ENCODE measurements around the gene CD74.
"Not testable (repeated sequence)": the region's sequence is repeated elsewhere in the genome, so short reads cannot be mapped to it uniquely, and the experiment has no call there.

Gene CD74

DNA sequence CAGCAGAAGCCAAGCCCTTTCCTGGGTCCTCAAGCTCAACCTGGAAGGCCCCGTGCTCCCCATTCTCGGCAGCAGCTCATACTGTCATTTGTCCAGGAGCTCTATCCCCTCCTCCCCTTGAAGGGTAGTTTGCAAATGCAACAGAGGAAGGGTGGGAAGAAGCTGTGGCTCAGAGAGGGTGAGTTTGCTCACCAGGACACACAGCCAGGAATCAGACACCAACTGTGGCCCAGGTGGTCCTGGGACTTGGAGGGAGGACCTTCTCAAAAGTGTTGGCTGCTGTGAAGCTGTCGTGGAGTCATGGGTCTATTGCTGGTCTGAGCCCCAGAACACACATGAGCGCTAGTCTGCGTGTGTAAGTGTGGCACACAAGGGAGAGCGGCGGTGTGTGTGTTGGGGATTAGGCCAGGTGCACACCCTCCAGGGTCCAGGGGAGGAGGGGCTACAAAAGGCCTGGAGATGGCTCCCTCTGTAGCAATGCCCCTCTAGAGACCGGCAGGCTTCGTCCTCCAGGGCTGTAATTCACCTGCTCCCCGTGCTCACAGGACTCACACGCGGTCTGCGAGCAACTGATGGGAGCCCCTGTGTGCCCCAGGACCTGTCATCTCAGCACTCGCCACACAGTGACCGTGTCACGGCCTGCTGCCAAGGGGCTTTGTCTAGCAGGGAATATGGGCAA, 45.0 kb upstream of the CD74 start:
- H3K27ac ChIP-seq: no peak overlapping the region
- DNase-seq: no peak
- H3K4me3 ChIP-seq (ENCODE audit: low read depth, low read length): no peak overlapping the region
- in situ Hi-C loops (cut with HindIII; ENCODE audit: low pct_ligation_motif_present, low sequenced_read_pairs): no loop called here
- no peaks in the 10 kb centered on the region for H3K36me3 ChIP-seq (replicated peaks)
- no peaks in the 10 kb centered on the region for H3K27me3 ChIP-seq (replicated peaks)
- TF ChIP-seq, protein P1, sequence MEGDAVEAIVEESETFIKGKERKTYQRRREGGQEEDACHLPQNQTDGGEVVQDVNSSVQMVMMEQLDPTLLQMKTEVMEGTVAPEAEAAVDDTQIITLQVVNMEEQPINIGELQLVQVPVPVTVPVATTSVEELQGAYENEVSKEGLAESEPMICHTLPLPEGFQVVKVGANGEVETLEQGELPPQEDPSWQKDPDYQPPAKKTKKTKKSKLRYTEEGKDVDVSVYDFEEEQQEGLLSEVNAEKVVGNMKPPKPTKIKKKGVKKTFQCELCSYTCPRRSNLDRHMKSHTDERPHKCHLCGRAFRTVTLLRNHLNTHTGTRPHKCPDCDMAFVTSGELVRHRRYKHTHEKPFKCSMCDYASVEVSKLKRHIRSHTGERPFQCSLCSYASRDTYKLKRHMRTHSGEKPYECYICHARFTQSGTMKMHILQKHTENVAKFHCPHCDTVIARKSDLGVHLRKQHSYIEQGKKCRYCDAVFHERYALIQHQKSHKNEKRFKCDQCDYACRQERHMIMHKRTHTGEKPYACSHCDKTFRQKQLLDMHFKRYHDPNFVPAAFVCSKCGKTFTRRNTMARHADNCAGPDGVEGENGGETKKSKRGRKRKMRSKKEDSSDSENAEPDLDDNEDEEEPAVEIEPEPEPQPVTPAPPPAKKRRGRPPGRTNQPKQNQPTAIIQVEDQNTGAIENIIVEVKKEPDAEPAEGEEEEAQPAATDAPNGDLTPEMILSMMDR (IDR thresholded peaks at IDR 0.05; ENCODE audit: low read depth, low read length, missing control alignments): no peak

DNA sequence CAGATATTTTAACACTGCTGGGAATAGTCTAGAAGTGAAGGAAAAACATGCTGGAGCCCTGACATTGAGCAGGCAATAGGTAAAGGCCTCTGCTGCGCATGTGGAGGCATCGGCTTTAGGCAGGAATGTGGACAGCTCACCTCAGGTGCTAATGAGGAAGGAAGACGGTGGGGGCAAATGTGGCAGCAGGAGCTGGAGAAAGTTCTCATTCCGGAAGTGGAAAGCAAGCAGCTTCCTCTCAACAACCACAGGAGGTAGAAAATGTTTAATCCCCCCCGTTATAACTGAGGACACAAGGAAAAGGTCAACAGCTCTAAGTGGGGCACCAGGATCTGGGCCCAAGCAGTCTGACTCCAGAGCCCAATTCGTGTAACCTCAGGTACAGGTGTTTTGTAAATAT, 44.4 kb upstream of the CD74 start:
- TF ChIP-seq, protein P1 (IDR thresholded peaks at IDR 0.05; ENCODE audit: low read depth, low read length, missing control alignments): no peak
- no peak for DNase-seq
- no peak overlapping the region for H3K4me3 ChIP-seq (ENCODE audit: low read depth, low read length)
- no peak overlapping the region for H3K27ac ChIP-seq
- H3K27me3 ChIP-seq (replicated peaks): no peaks in the 10 kb centered on the region
- H3K36me3 ChIP-seq (replicated peaks): no peaks in the 10 kb centered on the region
- in situ Hi-C loops (cut with HindIII; ENCODE audit: low pct_ligation_motif_present, low sequenced_read_pairs): no loop called here

DNA sequence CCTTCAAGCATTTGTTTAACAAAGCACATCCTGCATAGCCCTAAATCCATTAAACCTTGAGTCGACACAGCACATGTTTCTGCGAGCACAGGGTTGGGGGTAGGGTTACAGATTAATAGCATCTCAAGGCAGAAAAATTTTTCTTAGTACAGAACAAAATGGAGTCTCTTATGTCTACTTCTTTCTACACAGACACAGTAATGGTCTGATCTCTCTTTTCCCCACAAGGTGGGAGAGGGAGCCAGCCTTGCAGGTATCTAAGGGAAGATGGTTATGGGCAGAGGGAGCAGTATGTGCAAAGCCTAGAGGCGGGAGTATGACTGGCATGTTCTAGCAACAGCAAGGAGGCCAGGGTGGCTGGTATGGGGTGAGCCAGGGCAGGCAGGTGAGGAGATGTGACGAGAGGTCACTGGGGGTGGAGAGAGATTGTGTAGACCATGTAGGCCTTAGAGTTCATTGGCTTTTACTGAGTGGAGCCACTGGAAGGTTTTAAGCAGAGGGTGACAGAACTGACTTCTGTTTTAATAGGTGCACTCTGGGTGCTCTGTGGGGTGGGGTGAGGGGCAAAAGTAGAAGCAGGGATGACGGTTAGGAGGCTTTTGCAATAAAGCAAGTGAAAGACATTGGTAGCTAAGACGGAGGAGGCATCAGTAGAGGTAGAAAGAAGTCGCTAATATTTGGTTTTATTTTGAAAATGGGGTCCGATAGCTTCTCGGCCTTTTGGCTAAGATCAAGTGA, 42.0 kb upstream of the CD74 start:
- in situ Hi-C loops (cut with HindIII; ENCODE audit: low pct_ligation_motif_present, low sequenced_read_pairs): no loop called here
- TF ChIP-seq, protein P1 (IDR thresholded peaks at IDR 0.05; ENCODE audit: low read depth, low read length, missing control alignments): no peak
- Histone ChIP-seq H3K4me3 (ENCODE audit: low read depth, low read length) (no peak overlapping the region), H3K27me3 (replicated peaks) (no peaks in the 10 kb centered on the region), H3K36me3 (replicated peaks) (no peaks in the 10 kb centered on the region), H3K27ac (no peak overlapping the region)
- DNase-seq: no peak

DNA sequence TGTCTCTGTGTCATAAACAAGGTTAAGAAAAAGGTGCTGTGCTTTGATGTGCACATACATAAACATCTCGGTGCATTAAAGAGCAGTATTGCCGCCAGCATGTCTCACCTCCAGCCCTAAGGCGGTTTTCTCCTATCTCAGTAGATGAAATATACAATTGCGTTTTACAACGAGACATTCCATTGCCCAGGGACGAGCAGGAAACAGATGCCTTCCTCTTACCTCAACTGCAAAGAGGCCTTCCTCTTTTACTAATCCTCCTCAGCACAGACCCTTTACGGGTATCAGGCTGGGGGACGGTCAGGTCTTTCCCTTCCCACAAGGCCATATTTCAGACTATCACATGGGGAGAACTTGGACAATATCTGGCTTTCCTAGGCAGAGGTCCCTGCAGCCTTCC, 41.3 kb upstream of the CD74 start:
- H3K27ac ChIP-seq; DNase-seq; H3K27me3 ChIP-seq (replicated peaks); H3K36me3 ChIP-seq (replicated peaks); H3K4me3 ChIP-seq (ENCODE audit: low read depth, low read length); in situ Hi-C loops (cut with HindIII; ENCODE audit: low pct_ligation_motif_present, low sequenced_read_pairs): not testable (repeated sequence)

DNA sequence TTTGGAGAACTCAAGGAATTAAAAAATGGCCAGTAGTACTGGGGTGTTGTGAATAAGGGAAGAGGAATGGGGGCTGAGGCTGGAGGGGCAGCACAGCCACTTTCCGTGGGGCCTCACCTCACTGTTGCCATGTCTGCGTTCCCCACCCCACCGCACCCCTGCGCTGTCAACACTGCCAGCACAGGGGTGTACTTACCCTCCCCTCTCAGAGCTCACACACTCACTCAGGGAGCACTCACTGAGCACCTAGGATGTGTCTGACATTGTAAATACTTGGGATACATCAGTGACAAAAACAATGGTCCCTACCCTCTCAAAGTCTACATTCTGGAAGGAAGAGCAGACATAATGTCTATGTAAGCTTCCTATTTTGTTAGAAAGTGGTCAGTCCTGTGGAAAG, 40.2 kb upstream of the CD74 start:
- in situ Hi-C loops (cut with HindIII; ENCODE audit: low pct_ligation_motif_present, low sequenced_read_pairs): no loop called here
- TF ChIP-seq, protein P1 (IDR thresholded peaks at IDR 0.05; ENCODE audit: low read depth, low read length, missing control alignments): no peak

DNA sequence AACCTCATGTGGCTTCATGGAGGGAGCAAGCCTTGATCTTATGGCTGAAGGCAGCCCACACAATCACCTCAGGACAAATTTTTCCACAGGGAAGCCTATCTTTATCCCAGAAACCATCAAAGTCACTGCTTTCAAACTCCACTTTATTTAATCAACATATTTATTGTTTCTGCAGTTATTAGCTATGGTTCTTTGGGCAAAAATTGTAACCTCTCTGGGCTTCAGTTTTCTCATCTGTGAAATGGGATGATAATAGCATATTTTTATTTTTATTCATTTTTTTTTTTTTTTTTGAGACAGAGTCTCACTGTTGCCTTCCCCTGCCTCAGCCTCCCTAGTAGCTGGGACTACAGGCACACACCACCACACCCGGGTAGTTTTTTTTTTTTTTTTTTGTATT, 38.9 kb upstream of the CD74 start:
- TF ChIP-seq, protein P1 (IDR thresholded peaks at IDR 0.05; ENCODE audit: low read depth, low read length, missing control alignments): no peak
- Histone ChIP-seq H3K27ac (no peak overlapping the region), H3K27me3 (replicated peaks) (no peaks in the 10 kb centered on the region), H3K4me3 (ENCODE audit: low read depth, low read length) (no peak overlapping the region), H3K36me3 (replicated peaks) (peaks cover 21% of the 10 kb centered on the region)
- no peak for DNase-seq
- in situ Hi-C loops (cut with HindIII; ENCODE audit: low pct_ligation_motif_present, low sequenced_read_pairs): no loop called here

More for the DNA sequence above, 40.2 kb upstream of the CD74 start:
- Histone ChIP-seq H3K27me3 (replicated peaks) (no peaks in the 10 kb centered on the region), H3K27ac (no peak overlapping the region), H3K4me3 (ENCODE audit: low read depth, low read length) (no peak overlapping the region), H3K36me3 (replicated peaks) (peaks cover 7% of the 10 kb centered on the region)
- no peak for DNase-seq

Measured in brain microvascular endothelial cell (primary cell).